ENCODE data around the gene KCNC4.

DNA sequence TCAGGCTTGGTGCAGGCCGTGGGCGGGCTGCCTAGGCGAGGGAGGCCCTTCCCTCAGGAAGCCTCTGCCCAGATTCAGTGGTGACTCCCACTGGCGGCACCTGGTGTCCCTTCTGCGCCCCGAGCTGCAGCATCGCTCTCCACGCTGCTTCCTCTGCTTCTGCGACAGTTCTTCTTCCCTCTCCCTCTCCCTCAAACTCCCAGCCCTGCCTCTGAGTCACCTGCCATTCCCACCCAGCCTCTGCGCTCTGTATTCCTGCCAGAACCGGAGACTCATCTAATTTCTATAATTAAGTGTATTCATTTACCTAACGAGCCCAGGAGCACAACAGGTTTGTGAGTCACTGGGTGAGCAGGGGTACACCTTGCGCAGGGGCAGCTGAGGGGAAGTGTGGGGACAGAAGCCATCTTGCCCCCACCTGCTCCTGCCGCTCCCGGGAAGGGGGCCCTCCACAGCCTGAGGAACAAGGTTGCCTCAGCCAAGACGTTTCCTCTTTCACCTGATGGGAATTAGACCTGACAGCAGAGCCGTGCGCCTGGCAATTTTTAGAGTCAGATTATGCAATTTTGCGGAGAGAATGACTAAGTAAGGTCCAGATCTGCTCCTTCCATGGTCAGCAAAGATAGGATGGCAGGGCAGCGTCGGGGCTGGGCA, 19.4 kb downstream of the KCNC4 start:
- TF ChIP-seq, protein P1, sequence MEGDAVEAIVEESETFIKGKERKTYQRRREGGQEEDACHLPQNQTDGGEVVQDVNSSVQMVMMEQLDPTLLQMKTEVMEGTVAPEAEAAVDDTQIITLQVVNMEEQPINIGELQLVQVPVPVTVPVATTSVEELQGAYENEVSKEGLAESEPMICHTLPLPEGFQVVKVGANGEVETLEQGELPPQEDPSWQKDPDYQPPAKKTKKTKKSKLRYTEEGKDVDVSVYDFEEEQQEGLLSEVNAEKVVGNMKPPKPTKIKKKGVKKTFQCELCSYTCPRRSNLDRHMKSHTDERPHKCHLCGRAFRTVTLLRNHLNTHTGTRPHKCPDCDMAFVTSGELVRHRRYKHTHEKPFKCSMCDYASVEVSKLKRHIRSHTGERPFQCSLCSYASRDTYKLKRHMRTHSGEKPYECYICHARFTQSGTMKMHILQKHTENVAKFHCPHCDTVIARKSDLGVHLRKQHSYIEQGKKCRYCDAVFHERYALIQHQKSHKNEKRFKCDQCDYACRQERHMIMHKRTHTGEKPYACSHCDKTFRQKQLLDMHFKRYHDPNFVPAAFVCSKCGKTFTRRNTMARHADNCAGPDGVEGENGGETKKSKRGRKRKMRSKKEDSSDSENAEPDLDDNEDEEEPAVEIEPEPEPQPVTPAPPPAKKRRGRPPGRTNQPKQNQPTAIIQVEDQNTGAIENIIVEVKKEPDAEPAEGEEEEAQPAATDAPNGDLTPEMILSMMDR (IDR thresholded peaks at IDR 0.05), result no peak
- no peak for TF ChIP-seq POLR2A (IDR thresholded peaks at IDR 0.05)
